HEK293 (cell line): ENCODE measurements around the gene PIF1.

Experiments used
- CTCF ChIP-seq: fragments of 450-650 bp; formaldehyde crosslinking; IDR thresholded peaks from 2 replicates; pipeline ENCODE4 v1.5.1; 2016; ENCODE audit warnings: missing biosample characterization, missing genetic modification characterization
- MYNN ChIP-seq: fragments of 450-650 bp; formaldehyde crosslinking; IDR thresholded peaks from 2 replicates; pipeline ENCODE4 v1.5.1; 2016; ENCODE audit warnings: missing biosample characterization, missing genetic modification characterization, borderline replicate concordance
- PRDM4 ChIP-seq: fragments of 450-650 bp; formaldehyde crosslinking; IDR thresholded peaks from 2 replicates; pipeline ENCODE4 v1.5.1; 2017; ENCODE audit warnings: missing biosample characterization, missing genetic modification characterization
- REST ChIP-seq: fragments of 450-650 bp; formaldehyde crosslinking; IDR thresholded peaks from 2 replicates; pipeline ENCODE4 v1.5.1; 2016; ENCODE audit warnings: missing biosample characterization, missing genetic modification characterization
- YY1 ChIP-seq: fragments of 450-650 bp; formaldehyde crosslinking; IDR thresholded peaks from 2 replicates; pipeline ENCODE4 v1.5.1; 2018; ENCODE audit warnings: missing biosample characterization, missing genetic modification characterization
- ZNF132 ChIP-seq: fragments of 450-650 bp; formaldehyde crosslinking; IDR thresholded peaks from 2 replicates; pipeline ENCODE4 v1.5.1; 2017; ENCODE audit warnings: missing biosample characterization, missing genetic modification characterization, borderline replicate concordance
- ZNF24 ChIP-seq: fragments of 450-650 bp; formaldehyde crosslinking; IDR thresholded peaks from 2 replicates; pipeline ENCODE4 v1.5.1; 2016; ENCODE audit warnings: missing biosample characterization, missing genetic modification characterization
- ZNF274 ChIP-seq, 2 experiments: fragments of 200-500 bp in 1 of 2; fragments of 450-650 bp in 1 of 2; sonication (Bioruptor generic) in 1 of 2; formaldehyde crosslinking in 1 of 2; IDR thresholded peaks; 2 replicates each; pipeline versions ENCODE4 v1.5.1 to v1.6.1; 2014 to 2016; ENCODE audit warnings: borderline replicate concordance in 1 of 2, inconsistent platforms in 1 of 2, low read length in 1 of 2, missing biosample characterization in 1 of 2, missing genetic modification characterization in 1 of 2
- ZNF529 ChIP-seq: fragments of 450-650 bp; formaldehyde crosslinking; IDR thresholded peaks from 2 replicates; pipeline ENCODE4 v1.5.1; 2017; ENCODE audit warnings: missing genetic modification characterization, missing biosample characterization; ENCODE audit not compliant: insufficient replicate concordance
- ZNF560 ChIP-seq: fragments of 450-650 bp; formaldehyde crosslinking; IDR thresholded peaks from 2 replicates; pipeline ENCODE4 v1.5.1; 2017; ENCODE audit warnings: missing biosample characterization, missing genetic modification characterization, borderline replicate concordance
- ZNF629 ChIP-seq: fragments of 450-650 bp; formaldehyde crosslinking; IDR thresholded peaks from 2 replicates; pipeline ENCODE4 v1.5.1; 2017; ENCODE audit warnings: missing biosample characterization, missing genetic modification characterization
- ZNF707 ChIP-seq: fragments of 450-650 bp; formaldehyde crosslinking; IDR thresholded peaks from 2 replicates; pipeline ENCODE4 v1.5.1; 2016; ENCODE audit warnings: missing biosample characterization, missing genetic modification characterization

GRCh38 chr15:64858021-64858575, 32.7 kb upstream of the PIF1 start:
- TF ChIP-seq ZNF560 (tag by site-specific recombination): no peak
- TF ChIP-seq ZNF274 (IDR thresholded peaks at IDR 0.05; ENCODE audit: low read length): no peak
- TF ChIP-seq ZNF274 (tag by site-specific recombination; IDR thresholded peaks at IDR 0.05; ENCODE audit: borderline replicate concordance): no peak
- TF ChIP-seq ZNF707 (tag by site-specific recombination): no peak
- TF ChIP-seq ZNF529 (tag by site-specific recombination): no peak
- no peak for TF ChIP-seq REST (tag by site-specific recombination)
- no peak for TF ChIP-seq ZNF132 (tag by site-specific recombination)
- no peak for TF ChIP-seq ZNF629 (tag by site-specific recombination)
- no peak for TF ChIP-seq ZNF24 (tag by site-specific recombination)
- no peak for TF ChIP-seq MYNN (tag by site-specific recombination)
- no peak for TF ChIP-seq PRDM4 (tag by site-specific recombination)
- no peak for TF ChIP-seq YY1 (tag by site-specific recombination)
- TF ChIP-seq CTCF: no peak
